ENCODE data around the gene PPP2R2B. TPM values are rescaled to one million over a fixed set of nuclear protein-coding genes. Genes with fewer than 3 reads are reported as not detected.

PPP2R2B gene
- total RNA-seq, 2 donors from 2014 or later, result 0.35 to 0.93 TPM

DNA sequence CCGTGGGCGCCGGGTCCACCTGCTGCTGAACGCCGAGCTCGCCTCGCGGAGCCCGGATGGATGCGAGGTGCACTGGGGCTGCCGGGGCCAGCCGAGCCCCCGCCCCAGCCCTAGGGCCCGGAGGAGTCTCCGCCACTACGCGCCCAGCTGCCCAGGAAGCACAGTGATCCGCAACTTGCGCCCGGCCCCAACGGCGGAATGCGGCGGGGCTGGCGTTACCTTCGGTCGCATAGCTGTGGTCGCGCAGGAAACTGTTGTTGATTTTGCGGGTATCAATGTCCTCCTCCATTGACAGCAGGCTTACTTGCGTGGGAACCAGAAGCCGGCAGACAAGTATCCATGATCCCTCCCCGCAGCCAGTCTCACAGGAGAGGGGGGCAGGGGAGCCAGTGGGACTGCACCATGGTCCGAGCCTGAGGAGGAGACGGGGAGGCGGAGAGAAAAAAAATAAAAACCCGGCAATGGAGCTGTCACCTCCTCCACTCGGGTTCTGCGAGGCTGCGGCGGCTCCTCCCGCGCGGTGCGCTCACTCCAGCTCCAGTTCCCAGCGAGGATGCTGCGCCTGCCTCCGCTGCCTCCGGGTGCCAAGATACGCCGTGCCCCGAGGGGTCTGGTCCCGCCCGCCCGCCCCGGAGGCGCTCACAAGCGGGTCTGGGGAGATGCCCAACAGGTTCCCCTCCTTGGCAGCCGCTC lies 628 bp downstream of the PPP2R2B start:
- H3K4me3 ChIP-seq, result peak overlapping the region; percentile 23
- intact Hi-C loops (cut with DNase I), result no loop called here
- TF ChIP-seq, protein P1, sequence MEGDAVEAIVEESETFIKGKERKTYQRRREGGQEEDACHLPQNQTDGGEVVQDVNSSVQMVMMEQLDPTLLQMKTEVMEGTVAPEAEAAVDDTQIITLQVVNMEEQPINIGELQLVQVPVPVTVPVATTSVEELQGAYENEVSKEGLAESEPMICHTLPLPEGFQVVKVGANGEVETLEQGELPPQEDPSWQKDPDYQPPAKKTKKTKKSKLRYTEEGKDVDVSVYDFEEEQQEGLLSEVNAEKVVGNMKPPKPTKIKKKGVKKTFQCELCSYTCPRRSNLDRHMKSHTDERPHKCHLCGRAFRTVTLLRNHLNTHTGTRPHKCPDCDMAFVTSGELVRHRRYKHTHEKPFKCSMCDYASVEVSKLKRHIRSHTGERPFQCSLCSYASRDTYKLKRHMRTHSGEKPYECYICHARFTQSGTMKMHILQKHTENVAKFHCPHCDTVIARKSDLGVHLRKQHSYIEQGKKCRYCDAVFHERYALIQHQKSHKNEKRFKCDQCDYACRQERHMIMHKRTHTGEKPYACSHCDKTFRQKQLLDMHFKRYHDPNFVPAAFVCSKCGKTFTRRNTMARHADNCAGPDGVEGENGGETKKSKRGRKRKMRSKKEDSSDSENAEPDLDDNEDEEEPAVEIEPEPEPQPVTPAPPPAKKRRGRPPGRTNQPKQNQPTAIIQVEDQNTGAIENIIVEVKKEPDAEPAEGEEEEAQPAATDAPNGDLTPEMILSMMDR (IDR thresholded peaks at IDR 0.05), result no peak
- H3K9ac ChIP-seq (ENCODE audit: low read depth in 2 of 2, low read length in 2 of 2), result no peak overlapping the region
- H3K36me3 ChIP-seq, result no peaks in the 10 kb centered on the region
- DNase-seq, result no peak
- H3K4me1 ChIP-seq, result no peaks in the 10 kb centered on the region
- H3K9me3 ChIP-seq, result no peaks in the 10 kb centered on the region
- H3K27me3 ChIP-seq, result peaks cover 20% of the 10 kb centered on the region
- H3K27ac ChIP-seq, result no peak overlapping the region

DNA sequence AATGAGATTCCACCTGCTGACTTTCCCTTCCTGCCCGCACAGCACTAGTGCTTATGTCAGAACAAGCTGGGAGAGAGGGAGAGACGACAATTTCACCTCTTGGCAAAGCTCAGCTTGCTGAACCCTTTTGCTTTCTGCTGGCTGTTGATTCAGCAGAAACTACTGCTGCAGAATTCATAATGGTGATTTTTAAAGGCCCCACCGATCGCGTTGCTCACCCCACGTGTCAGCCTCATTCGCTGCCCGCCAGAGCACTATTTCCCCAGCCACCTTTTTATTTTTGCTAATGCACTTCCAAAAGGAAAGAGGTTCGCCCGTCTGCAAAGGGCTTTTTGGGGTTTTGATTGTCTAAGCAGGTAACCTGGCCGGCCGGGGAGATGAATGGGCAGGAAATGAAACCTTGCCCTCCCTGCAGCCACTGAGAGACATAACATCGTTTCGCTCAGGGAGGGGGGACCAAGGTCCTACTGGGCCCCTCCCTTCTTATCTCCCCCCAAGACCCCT lies 1.3 kb downstream of the PPP2R2B start:
- Histone ChIP-seq H3K4me3 (peak overlapping the region; percentile 23), H3K9me3 (no peaks in the 10 kb centered on the region), H3K36me3 (no peaks in the 10 kb centered on the region), H3K27ac (no peak overlapping the region), H3K27me3 (peaks cover 20% of the 10 kb centered on the region), H3K4me1 (no peaks in the 10 kb centered on the region), H3K9ac (ENCODE audit: low read depth in 2 of 2, low read length in 2 of 2) (no peak overlapping the region)
- no peak for DNase-seq
- TF ChIP-seq, protein P1 (IDR thresholded peaks at IDR 0.05), result no peak
- intact Hi-C loops (cut with DNase I), result no loop called here

DNA sequence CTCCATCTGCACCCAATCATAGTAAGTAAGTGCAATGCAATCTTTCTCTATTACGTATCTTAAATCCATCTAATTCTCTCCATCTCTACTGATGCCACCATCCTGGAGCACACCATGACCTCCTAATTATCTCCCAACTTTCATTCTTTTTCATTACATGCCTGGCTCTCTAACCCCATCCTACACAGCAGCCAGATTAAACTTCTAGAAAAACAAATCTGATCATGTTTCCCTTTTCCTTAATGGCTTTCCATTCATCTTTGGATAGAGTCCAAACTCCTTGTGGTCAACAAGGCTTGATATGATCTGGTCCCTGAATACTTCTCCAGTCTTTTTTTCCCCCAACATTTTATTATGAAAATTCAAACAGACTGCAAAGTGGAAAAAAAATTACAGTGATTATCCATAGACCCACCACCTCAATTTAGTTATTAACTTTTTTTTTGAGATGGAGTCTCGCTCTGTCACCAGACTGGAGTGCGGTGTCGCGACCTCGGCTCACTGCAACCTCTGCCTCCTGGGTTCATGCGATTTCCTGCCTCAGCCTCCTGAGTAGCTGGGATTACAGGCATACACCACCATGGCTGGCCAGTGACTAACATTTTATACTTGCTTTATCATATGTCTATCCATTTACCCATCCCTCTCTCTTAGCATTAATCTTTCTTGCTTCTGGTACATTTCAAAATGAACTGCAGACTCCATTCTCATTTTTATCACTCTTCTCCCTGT lies 5.2 kb downstream of the PPP2R2B start:
- TF ChIP-seq, protein P1 (IDR thresholded peaks at IDR 0.05), result no peak
- Histone ChIP-seq H3K27me3 (peaks cover 11% of the 10 kb centered on the region), H3K9ac (ENCODE audit: low read depth in 2 of 2, low read length in 2 of 2) (no peak overlapping the region), H3K9me3 (no peaks in the 10 kb centered on the region), H3K27ac (no peak overlapping the region), H3K4me3 (no peak overlapping the region), H3K4me1 (no peaks in the 10 kb centered on the region), H3K36me3 (no peaks in the 10 kb centered on the region)
- intact Hi-C loops (cut with DNase I), result no loop called here
- DNase-seq, result no peak

DNA sequence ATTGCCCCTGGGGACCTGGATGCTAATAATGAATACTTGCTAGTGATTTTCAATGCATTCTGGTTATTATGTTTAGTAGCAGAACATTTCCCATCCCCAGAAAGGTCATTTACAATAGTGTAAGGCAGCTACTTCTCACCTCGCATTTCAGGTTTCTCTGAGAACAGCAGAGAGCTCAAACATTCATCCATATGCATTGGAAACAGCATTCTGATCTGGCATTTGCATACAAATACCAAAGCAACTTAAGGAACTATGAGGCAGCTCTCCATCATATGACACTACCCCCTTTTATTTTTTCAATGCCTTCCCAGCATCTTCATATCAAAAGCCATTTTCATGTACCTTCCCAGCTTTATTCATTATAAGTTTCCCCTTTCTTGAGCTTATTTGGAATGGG lies 6.4 kb downstream of the PPP2R2B start:
- Histone ChIP-seq H3K36me3 (no peaks in the 10 kb centered on the region), H3K27ac (no peak overlapping the region), H3K4me1 (no peaks in the 10 kb centered on the region), H3K9ac (ENCODE audit: low read depth in 2 of 2, low read length in 2 of 2) (no peak overlapping the region), H3K9me3 (no peaks in the 10 kb centered on the region), H3K4me3 (no peak overlapping the region), H3K27me3 (peaks cover under 1% of the 10 kb centered on the region)
- no peak for DNase-seq
- TF ChIP-seq, protein P1 (IDR thresholded peaks at IDR 0.05), result no peak
- intact Hi-C loops (cut with DNase I), result no loop called here

DNA sequence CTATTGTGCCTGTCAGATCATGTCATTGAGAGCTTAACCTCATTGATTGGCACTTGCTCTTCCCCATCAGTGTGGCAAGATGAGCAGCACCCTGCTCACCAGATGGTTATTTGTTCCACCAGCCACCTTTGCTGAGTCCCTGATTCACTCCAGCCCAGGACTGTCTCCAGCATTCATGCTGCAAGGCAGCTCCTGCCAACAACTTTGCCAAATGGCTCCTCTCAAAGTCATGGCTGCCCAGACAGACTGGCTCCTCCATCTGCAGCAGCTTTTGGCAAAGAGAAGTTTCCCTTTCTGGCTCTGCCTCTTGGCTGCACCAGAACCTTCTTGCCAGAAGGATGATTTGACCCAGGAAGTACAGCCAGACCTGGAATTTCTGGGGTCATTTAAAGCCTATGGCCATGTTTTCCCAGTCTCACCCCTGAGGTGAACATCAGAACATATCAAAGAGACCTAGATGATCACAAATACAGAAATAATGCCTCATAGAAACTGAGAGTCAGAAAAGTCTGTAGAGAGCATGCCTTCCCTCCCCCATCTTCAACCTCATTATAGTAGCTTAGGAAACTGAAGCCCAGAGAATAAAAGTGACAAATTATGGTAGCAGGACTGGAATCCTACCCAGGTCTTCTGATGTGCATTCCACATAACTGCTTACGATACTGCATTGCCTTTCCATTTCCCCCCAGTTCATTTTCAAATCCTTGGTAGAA lies 10.4 kb downstream of the PPP2R2B start:
- TF ChIP-seq, protein P1 (IDR thresholded peaks at IDR 0.05), result no peak
- Histone ChIP-seq H3K4me3 (no peak overlapping the region), H3K27me3 (no peaks in the 10 kb centered on the region), H3K27ac (no peak overlapping the region), H3K9ac (ENCODE audit: low read depth in 2 of 2, low read length in 2 of 2) (no peak overlapping the region), H3K4me1 (no peaks in the 10 kb centered on the region), H3K9me3 (no peaks in the 10 kb centered on the region), H3K36me3 (no peaks in the 10 kb centered on the region)
- DNase-seq, result no peak
- intact Hi-C loops (cut with DNase I), result no loop called here

Data from colonic mucosa (tissue), 4 donors.